ENCODE data around the gene NUDC.

GRCh38 chr1:26938659-26939025, 17.1 kb downstream of the NUDC start:
- TF ChIP-seq CTCF (IDR thresholded peaks at IDR 0.05; ENCODE audit: insufficient read depth, low read depth, low read length) (no peak), EZH2 (IDR thresholded peaks at IDR 0.05; ENCODE audit: insufficient read depth, low read length) (no peak)
